NOMO-1 treated with dmso at 0.1 percent for 144 hours (cell line): ENCODE results near the gene DCST1.

Source experiments
- DNase-seq: peaks from one replicate; lab custom pipeline; 2025; ENCODE audit not compliant: unreplicated experiment; lab: John Stamatoyannopoulos, UW

DCST1 gene

GRCh38 chr1:155000726-155001424, 32.7 kb upstream of the DCST1 start:
- DNase-seq = peak; percentile 81

DNA sequence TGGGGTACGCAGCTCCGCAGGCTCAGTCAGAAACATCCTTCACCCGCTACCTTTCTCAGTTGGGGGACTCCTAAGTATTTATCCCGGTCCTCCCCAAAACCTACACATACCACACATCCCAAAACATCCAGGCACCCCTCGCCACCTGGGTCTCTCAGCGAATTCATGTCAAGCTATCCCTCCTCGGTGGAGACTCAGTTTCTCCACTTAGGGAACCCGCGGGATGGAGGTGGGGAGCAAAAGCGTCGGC, 32.3 kb upstream of the DCST1 start:
- peak; percentile 64 for DNase-seq

DNA sequence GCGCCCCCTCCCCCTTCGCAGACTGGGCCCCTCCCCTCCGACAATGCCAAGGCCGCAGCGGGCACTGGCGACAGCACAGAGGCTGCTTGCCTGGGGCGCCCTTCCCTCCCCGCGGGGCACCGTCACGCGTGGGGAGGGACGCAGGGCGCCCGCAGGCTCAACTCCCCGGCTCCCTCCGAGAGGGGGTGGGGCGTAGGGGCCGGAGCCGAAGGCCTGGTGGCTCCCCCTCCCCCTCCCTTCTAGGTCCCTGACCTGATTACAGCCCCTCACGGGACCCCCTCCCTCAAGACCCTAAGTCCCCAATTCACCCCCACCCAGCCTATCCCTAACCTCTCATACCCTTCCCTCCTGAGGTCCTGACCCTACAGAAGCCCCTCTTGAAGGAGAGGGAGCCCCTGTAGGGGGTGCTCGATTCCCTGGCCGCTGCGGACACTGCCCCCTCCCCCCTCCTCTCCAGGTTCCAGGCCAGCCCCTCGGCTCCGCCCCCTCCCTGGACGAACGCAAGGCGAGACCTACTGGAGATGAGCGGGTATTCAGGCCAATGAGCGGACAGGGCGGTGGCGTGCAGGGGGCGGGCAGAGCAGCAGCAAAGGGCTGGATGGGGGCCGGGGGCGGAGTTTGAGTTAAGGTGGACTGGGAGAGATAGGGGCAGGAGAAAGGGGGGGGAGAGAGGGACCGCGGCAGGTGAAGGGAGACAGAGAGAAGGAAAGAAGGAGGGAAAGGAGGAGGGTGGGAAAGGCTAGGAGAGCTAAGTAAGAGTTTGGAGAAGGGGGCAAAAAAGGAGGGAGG, 31.8 kb upstream of the DCST1 start:
- DNase-seq = peak; percentile 99

GRCh38 chr1:155002464-155003226, 31.0 kb upstream of the DCST1 start, which contains the start of gene ZBTB7B:
Gene ZBTB7B (plus strand): TSS chr1:155002802. CDS start chr1:155014661, 11,859 bp downstream.
- DNase-seq = no peak

GRCh38 chr1:155003227-155003765, 30.3 kb upstream of the DCST1 start:
- DNase-seq = no peak

DNA sequence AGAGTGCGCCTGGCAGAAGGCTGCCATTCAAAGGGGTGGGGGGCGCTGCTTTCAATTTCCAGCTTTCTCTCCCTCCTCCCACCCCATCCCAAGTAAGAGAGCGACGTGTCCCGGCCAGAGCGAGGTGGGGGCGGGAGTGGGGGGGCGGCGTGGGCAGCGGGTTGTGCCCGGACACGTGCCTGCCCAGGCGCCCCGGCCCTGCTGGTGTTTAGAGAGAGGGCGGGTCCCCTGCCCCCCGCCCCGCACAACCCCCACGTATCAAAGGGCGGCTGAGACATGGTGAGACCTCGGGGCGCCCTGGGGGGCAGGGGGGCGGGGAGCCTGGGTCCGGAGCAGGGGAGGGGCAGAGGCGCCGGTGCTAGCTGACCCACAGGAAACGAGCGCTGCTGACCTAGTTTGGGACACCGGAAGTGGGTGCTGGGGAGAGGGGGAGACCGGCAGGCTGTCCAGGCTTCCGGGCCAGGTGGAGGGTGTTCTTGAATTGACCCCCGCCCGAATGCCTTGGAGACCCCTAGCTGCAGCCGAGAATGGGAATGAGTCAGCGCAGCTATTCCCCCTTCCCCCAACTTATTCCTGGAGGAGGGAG, 29.8 kb upstream of the DCST1 start:
- DNase-seq = no peak

DNA sequence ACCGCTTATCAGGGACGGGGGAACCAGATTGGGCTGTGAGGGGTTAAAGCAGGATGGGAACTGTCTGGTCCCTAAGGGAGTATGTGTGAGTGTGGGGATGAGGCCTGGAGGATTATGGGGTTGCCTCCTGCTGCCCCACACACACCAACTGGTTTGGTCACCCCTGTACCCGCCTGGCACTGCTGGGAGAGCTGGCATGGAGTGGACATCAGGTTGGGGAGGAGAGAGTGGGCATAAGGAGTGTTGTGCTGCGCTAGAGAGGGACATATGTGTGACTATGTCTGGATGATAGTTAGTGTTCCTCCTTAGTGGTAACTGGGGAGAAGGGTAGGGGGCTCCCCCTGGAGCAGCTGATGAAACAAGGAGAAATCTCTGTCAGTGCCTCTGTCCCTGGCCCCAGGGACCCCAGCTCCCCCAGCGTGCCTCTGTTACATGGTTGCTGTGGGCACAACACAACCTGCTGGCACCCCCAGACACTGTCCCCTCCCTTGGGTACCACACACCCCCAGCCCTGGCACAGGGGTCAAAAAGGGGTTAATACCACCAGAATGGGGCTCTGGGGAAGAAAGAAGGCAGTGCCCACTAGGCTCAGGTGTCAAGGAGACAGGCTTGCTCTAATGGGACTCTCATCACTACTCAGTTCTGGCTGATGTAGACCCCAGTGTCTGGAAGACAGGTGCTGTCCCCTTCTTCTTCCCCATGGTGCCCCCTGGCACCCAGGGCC, 29.1 kb upstream of the DCST1 start:
- DNase-seq = no peak

DNA sequence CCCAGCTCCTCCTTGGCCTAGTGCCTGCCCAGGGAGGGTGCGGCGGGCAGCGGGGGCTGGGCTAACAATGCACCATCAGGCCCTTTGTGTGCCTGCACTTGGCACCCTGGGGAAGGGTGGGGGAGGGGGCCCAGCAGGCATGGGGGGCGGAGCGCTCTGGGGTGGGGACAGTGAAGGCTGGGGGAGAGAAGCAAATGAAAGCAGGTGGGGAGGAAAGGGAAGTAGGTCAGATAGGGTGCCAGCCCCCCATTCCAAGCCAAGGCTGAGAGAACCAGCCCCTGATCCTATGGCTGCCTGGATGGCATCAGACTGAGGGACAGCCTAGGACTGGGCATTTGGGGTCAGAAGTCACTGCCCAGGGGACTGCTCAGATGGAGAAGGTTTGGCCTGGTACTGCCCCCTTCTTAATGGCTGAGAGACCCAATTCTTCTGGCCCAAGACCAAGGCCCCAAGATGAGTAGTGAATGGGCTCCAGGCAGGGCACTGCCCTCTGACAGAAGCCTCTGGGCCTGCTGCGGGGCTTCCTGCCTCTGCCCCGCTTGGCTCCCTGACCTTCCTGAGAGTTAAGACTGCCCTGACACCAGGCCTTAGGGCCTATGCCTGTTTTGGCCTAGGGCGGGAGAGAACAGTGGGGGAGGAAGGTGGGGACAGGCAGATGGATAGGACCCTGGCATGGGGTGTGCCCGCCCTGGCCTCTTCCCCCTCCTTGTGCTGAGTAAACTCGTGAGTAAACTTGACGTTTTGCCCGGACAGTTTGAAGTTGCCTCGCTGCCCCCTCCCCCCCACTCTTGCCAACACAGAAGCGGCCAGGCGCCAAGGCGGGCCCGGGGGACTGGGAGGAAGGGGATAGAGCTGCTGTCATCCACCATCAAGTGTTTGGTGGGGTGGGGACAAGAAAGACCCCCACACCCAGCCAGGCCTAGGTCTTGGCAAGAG, 28.3 kb upstream of the DCST1 start:
- DNase-seq = no peak

DNA sequence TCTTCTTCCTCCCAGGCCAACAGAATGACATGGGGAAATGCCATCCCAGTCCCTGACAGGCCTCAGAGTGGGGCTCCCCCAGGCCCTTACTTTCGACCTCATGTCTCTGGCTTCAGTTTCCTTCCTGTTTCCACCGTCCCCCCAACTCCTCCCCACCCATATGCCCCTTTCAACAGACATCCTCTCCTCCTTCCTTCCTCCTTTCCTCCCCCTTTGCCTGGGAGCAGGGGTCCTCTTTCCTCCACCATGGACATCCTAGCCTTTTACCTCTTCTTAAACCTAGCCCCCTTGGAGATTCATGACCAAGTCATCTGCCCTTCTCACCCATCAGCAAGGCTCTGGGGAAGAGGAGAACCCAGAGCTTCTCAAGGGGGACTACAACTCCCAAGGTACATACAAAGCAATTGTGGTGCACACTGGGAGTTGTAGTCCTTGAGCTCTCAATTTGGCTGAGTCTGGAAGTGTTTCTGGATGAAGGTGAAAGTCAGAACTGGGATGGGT, 27.0 kb upstream of the DCST1 start:
- DNase-seq = peak; percentile 34

GRCh38 chr1:155007251-155007828, 26.3 kb upstream of the DCST1 start:
- no peak for DNase-seq

DNA sequence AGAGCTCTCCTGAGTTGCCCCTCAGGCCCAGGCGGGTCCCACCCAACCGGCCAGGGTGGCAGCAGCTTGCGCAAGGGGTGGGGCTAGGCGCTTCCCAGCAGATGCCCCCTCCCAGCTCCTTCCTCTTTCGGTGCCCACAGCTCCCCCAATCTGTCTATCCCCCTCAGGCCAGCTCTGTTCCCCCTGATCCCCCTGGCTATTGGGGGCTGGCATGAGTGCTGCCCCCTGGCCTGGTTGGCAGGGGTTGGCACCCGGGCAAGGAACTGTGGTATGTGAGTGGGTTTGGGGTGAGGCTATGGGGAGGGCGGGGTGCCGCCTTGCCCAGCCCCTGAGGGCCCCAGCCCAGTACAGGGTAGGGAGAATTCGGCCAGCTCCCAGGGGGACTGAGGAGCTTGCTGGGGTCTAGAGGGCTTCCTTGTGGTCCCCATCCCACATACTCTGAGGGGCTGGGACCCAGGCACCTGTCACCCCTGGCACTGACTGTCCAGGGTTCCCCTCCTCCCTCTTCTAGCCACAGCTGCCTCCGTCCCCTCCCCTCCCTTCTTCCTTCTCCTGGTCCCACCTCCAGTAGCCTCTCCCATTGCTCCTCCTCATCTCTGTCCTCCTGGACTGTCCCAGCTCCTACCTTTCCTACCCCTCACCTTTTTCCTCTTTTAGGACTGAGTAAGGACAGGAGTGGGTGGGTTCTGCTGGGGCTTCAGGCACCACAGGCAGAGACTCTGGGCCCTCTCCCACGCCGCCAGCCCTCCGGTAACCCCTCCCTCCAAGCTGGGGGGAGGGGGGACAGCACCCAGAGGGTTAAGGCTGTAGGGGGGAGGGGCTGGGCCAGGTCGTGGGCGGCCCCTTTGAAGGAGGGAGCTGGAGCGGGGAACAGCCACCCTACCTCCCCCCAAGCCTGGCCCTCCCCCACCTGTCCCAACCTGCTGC, 25.3 kb upstream of the DCST1 start:
- DNase-seq = peak; percentile 54

DNA sequence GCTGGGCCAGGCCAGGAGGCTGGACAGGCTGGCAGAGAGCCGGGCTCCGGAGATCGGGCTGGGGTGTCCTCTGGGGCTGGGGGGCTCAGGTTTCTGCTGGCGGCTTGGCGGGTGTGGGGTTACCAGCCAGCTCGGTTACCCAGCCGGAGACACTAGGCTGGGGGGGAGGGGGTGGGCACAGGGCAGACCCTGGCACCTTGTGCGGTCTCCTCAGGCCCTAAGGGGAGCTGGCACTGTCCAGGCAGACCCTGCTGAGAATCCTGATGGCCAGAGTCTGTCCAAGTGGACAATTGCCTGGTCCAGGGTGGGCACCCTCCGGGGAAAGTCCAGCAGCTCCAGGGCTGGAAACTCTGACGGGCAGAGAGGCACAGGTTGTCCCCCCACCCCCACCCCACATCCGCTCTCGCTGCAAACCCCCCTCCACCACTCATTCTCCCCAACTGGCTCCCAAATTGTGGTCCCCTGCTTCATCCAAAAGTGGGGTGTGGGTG, 24.4 kb upstream of the DCST1 start:
- no peak for DNase-seq

DNA sequence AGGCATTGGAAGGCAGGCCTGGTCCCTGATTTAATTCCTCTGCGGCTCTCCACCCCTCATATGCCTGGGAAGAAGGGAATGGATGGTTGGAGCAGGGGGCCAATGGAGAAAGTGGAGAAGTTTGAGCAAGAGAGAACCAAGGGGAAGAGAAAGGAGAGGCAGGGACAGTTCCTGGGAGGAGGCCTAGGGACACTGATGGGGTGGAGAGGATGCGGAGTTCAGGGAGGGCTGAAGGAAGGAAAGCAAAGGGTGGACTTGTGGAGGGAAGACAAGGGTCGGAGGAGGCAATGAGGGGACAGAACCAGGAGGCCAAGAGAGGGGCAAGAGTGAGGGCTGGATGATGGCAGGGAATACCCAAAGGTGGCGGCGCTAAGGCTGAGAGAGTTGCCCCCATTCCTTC, 23.9 kb upstream of the DCST1 start:
- DNase-seq = no peak

DNA sequence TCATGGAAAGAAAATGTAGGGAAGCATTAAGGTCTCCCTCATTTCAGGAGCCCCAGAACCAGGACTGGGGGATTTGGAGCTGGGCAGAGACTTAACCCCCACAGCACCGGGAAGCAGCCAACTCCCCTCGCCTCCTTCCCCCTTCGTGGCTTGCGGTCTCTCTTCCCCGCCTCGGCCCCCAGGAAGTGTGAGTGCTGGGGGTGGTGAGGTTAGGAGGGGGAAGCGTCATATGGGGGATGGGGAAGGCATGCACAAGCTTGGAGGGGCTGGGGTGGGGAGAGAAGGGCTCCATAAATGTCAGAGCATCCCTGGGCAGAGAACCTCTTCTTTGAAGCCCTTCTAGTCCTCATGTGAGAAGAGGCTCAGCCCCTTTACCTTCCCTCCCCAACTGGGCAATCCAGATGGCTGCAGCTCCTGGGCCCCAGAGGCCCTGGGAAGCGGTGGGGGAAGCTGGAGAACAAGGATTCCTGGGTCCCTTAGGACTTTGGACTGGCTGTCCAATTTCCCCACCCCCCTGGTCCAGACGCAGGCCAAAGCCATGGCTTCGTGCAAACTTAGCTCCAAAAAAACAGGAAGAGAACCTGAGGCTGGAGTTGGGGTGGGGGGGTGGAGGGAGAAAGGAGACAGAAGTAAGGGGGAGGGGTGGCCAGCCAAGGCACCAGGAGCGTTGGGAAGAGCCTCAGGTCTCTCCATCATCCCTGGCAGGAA, 23.3 kb upstream of the DCST1 start:
- DNase-seq = no peak

DNA sequence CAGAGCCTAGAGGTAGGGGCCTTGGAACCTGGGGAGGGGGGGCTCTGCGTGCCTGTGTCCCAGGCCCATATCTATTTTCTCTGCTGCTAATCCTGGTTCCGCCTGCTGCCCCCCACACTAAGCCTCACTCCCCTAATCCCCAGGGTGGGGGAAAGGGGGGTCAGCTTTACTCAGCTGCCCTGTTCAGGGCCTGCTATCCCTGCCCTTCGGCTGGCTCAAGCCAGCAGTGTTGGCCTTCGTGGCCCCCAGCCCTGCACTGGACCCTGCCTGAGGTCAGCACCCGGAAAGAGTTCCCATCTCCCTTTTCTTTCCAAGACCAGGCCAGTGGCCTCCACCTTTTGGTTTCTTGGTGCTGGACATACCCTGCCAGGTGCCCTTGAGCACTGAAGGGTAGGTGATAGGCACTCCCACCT, 22.6 kb upstream of the DCST1 start:
- no peak for DNase-seq

DNA sequence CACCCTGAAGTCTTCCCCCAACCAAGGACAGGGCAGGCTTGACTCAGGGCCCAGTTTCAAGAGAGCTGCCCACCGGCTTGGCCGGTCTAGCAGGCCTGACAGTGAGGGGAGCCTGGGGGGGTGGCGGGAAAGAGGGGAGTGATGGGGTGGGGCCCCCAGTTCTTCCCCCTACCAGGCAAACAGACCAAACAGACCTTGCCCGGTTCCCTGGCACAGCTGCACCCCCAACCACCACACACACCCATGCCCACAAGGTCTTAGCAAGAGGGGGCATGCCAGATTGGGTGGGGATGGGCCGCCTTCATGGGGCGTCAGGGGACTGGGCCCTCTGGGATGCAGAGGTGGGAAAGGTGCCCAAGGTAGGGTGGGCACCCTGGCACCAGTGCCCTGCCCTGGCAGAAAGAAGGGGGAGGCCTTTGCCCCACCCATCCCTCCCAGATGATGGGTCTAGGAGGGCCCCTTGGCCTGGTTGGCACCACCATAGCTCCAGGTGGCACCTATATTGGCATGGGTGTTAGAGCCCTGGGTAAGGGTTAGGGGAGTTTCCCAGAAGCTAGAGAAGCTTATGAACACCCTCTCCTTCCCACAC, 22.1 kb upstream of the DCST1 start:
- no peak for DNase-seq

DNA sequence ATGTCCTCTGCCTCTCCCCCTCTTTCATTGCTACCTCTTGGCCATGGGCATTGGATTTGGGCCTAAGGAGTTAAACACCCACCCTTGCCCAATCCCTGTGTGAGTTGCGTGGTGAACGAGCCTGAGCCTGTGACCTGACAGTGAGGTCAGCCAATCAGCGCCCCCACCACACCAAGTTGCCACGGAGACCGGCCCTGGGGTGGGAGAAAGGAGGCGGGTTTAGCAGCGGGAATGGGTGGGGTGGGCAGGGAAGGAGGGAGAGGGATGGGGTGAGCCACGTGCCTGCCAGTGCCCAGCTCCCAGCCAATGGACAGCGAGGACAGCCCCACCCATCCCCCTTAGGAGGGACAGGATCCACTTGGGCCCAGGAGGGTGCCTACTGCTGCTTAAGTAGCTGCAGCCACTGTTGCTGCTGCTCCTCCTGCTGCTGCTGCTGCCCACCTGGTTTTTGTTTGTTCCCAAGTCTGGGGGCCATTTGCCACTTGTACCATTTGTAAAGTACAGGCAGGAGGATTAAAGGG, 21.5 kb upstream of the DCST1 start:
- no peak for DNase-seq
